IPS-NIHi7 (cell line): ENCODE results near the gene FMN1.

Experiments
- DNase-seq: peaks from one replicate; pipeline ENCODE4 v3.0.0; 2012; ENCODE audit warnings: mixed read lengths; ENCODE audit errors: extremely low spot score

The FMN1 gene

GRCh38 chr15:33194704-33195670 is at the start of gene FMN1:
Gene FMN1 (minus strand): TSS chr15:33194714. CDS start chr15:33154914, 39,800 bp downstream.
- peak; percentile 97 for DNase-seq

- no peak for DNase-seq
Measured at GRCh38 chr15:33243869-33244268, 49.4 kb upstream of the FMN1 start.

- no peak for DNase-seq
Measured at GRCh38 chr15:33243393-33243792, 48.9 kb upstream of the FMN1 start.

GRCh38 chr15:33242669-33243191 is 48.2 kb upstream of the FMN1 start:
- peak; percentile 46 for DNase-seq

- DNase-seq: peak; percentile 71
Measured at GRCh38 chr15:33242165-33242564, 47.7 kb upstream of the FMN1 start.

- no peak for DNase-seq
Measured at GRCh38 chr15:33236841-33237509, 42.5 kb upstream of the FMN1 start.

- peak; percentile 35 for DNase-seq
Measured at GRCh38 chr15:33234020-33234461, 39.5 kb upstream of the FMN1 start.

GRCh38 chr15:33226559-33227181 is 32.2 kb upstream of the FMN1 start:
- DNase-seq: peak; percentile 35

- no peak for DNase-seq
Measured at GRCh38 chr15:33218071-33218491, 23.6 kb upstream of the FMN1 start.

GRCh38 chr15:33215941-33216872 is 21.7 kb upstream of the FMN1 start:
- peak; percentile 60 for DNase-seq

- no peak for DNase-seq
Measured at GRCh38 chr15:33211176-33211808, 16.8 kb upstream of the FMN1 start.

- DNase-seq: no peak
Measured at GRCh38 chr15:33209575-33210481, 15.3 kb upstream of the FMN1 start.

GRCh38 chr15:33207646-33208045 is 13.1 kb upstream of the FMN1 start:
- no peak for DNase-seq

- no peak for DNase-seq
Measured at GRCh38 chr15:33206366-33206765, 11.9 kb upstream of the FMN1 start.

- DNase-seq: no peak
Measured at GRCh38 chr15:33204926-33205325, 10.4 kb upstream of the FMN1 start.

- no peak for DNase-seq
Measured at GRCh38 chr15:33204087-33204486, 9.6 kb upstream of the FMN1 start.

- peak; percentile 75 for DNase-seq
Measured at GRCh38 chr15:33201491-33202231, 7.1 kb upstream of the FMN1 start.

GRCh38 chr15:33200903-33201302 is 6.4 kb upstream of the FMN1 start:
- DNase-seq: no peak

GRCh38 chr15:33200444-33200843 is 5.9 kb upstream of the FMN1 start:
- no peak for DNase-seq
